Activated CD4-positive, alpha-beta T cell treated with anti-CD3 and anti-CD28 coated beads for 1 hour (primary cell): Measurements from ENCODE around the gene SPECC1.
"Not testable (repeated sequence)": the region's sequence is repeated elsewhere in the genome, so short reads cannot be mapped to it uniquely, and the experiment has no call there.

ENCODE experiments used
- DNase-seq: peaks from one replicate; pipeline ENCODE4 v3.0.0-alpha.2; 2020

Gene SPECC1

GRCh38 chr17:20213449-20213848 lies 204.3 kb downstream of the SPECC1 start:
- DNase-seq, result no peak

DNA sequence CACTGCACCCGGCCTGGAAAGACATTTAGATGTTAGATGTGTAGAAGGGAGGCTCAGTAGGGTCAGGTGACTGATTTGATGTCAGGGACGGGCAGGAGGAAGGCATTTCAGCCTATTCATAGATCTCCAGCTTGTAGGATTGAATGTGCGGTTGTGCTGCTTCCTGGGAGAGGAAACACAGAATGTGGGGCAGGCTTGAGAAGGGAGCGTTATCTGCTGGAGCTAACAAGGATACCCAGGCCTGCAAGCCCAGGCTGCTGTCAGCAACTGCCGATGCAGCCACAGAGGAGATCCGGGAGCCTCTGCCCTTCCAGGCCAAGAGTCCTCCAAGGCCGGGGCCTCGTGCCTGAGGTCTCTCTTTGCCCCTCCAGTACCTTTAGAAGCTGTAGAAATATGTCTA lies 205.6 kb downstream of the SPECC1 start:
- DNase-seq, result no peak

GRCh38 chr17:20216154-20216815 lies 207.1 kb downstream of the SPECC1 start:
- DNase-seq, result no peak

DNA sequence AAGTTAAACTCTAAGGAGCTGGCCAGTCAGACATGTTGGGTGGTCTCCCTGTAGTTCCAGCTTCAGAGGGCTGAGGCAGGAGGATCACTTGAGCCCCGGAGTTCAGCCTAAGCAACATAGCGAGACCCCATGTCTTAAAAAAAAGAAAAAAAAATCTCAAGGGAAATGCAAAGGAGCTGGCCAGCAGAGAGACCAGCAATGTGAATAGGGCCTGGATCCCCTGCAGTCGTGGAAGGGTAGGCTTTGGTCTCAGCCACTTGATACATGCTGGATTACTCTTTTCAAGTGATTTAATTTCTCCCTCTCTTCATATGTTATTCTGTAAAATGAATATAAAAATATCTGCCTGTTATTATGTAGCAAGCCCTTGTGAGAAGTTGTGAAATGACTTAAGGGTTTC lies 207.7 kb downstream of the SPECC1 start:
- no peak for DNase-seq

DNA sequence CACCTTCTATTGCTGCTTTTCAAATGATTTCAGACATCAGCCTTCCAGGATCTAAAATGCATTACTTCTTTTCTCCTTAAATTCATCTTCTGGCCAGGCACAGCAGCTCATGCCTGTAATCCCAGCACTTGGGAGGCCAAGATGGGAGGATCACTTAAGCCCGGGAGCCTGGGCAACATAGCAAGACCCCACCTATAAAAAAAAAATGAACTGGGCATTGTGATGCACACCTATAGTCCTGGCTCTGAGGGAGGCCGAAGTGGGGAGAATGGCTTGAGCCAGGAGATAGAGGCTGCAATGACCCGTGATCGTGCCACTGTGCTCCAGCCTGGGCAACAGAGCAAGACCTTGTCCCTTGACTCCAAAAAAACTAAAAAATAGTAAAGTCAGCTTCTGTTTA lies 208.5 kb downstream of the SPECC1 start:
- no peak for DNase-seq

GRCh38 chr17:20218272-20218671 lies 209.1 kb downstream of the SPECC1 start:
- DNase-seq, result no peak

- no peak for DNase-seq
Measured at GRCh38 chr17:20223808-20224328, 214.7 kb downstream of the SPECC1 start.

- no peak for DNase-seq
Measured at GRCh38 chr17:20224379-20224778, 215.2 kb downstream of the SPECC1 start.

GRCh38 chr17:20225162-20226115 lies 216.3 kb downstream of the SPECC1 start:
- DNase-seq, result no peak

GRCh38 chr17:20226814-20227482 lies 217.8 kb downstream of the SPECC1 start:
- peak; percentile 71 for DNase-seq

DNA sequence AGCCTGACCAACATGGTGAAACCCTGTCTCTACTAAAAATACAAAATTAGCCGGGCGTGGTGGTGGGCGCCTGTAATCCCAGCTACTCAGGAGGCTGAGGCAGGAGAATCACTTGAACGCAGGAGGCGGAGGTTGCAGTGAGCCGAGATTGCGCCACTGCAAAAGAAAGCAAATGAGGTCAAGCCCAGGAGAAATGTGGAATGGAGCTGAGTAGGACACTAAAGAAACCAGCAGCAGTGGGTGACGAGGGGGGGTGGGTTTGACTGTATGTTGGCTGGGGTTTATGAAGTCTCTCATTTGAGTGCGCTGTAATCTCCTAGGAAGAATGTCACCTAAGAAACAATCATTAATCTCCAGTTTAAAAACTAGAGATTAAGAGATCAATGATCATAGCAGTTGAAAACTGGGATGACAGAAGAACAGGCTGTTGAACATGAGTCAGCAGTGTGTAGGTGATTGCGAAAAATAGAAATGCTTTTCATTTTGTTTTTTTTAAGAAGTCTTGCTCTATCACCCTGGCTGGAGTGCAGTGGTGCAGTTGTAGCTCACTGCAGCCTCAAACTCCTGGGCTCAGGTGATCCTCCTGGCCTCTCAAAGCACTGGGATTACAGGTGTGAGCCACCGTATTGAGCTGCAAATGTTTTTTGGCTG lies 218.7 kb downstream of the SPECC1 start:
- DNase-seq, result not testable (repeated sequence)

GRCh38 chr17:20228410-20228809 lies 219.3 kb downstream of the SPECC1 start:
- no peak for DNase-seq

- no peak for DNase-seq
Measured at GRCh38 chr17:20228860-20229259, 219.7 kb downstream of the SPECC1 start.

DNA sequence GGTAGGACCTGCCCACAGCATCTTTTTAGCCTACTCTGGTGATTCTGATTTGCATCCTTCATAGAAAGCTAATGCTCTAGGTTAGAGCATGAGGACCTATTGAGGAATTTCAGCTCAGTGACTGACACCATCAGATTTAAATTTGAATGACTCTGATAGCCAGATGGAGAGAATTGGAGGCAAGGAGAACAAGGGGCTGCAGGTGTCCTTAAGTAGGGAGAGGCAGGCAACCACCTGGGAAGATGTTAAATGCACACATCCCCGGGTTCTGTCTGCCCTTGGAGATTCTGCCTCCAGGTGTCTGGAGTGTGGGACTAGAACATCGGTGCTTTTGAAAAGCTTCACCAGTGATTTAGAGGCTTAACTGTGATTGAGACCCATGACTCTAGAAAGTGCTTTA lies 221.8 kb downstream of the SPECC1 start:
- no peak for DNase-seq

- DNase-seq, result no peak
Measured at GRCh38 chr17:20232611-20233010, 223.5 kb downstream of the SPECC1 start.

- peak; percentile 19 for DNase-seq
Measured at GRCh38 chr17:20234276-20234675, 225.1 kb downstream of the SPECC1 start.

DNA sequence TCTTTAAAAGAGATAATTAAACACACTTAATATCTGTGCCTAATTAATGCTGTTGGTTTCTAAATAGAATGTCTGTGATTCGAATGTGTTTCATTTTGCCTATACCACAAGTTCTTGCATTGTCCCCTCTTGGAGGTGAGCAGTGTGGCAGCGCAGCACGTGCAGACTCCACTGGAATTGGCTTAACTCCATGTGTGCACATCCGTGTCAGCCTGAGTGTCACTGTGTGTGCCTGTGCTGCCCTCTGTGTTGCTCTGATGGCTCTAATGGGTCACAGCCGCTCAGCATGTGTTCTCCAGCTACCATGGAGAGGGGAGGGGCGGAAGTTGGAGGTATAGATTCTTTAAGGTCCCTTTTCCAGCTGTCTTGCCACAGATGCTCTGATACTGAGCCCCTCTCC lies 226.6 kb downstream of the SPECC1 start:
- no peak for DNase-seq

- no peak for DNase-seq
Measured at GRCh38 chr17:20236578-20237227, 227.5 kb downstream of the SPECC1 start.

- not testable (repeated sequence) for DNase-seq
Measured at GRCh38 chr17:20239776-20240175, 230.6 kb downstream of the SPECC1 start.

DNA sequence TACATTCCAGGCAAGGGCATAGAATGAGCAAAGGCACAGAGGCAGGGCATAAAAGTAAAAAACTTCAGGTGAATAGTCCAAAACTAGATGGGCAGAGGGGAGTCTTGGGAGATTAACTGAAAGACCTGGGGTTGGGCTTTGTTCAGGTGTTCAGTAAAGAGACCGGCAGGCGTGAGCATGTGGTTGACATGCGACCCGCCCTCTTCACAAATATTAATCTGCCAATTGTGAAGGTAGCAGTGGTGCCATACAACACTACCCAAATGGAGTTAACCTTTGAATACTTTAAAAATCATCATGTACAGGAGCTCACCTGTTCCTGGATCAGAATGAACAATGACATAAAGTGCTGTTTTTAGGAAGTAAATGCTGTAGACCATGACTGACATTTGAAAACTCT lies 232.7 kb downstream of the SPECC1 start:
- no peak for DNase-seq

- no peak for DNase-seq
Measured at GRCh38 chr17:20242271-20242670, 233.1 kb downstream of the SPECC1 start.

DNA sequence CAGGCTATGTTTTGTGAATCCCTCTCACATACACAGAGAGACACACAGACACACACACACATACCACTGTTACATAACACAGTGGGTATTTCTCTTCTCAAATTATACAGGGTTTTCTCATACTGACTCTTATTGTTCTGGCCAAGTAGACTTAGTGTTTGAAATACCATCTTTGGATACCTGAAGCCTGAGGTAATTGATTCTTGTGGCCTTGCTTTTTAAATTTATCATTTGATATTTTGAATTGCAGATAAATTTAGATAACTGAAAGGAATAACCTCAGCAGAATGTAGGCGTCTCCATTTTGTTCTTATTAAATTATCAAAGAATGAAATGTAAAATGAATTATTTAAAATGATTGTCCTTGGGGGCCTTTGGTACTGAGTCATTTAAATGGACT lies 234.4 kb downstream of the SPECC1 start:
- no peak for DNase-seq
